Measurements from ENCODE around the gene OGFR.

The OGFR gene

GRCh38 chr20:62860391-62860923 is 55.8 kb downstream of the OGFR start:
- intact Hi-C loops (cut with DNase I): no loop called here
- peak in 22 of 42 donors; percentile 23 to 82 (median 57) for DNase-seq

- peak in 9 of 42 donors; percentile 20 to 50 (median 41) for DNase-seq
- intact Hi-C loops (cut with DNase I): no loop called here
These were observed 56.5 kb downstream of the OGFR start for GRCh38 chr20:62860924-62861691.

- intact Hi-C loops (cut with DNase I): no loop called here
- DNase-seq: peak; percentile 71 to 98 (median 93)
These were observed 57.2 kb downstream of the OGFR start, which contains the start of gene TCFL5 for GRCh38 chr20:62861726-62862336. TCFL5 (minus strand) TSS chr20:62861822; CDS start chr20:62861670, 152 bp downstream.
